Eye (tissue), 1 donor: ENCODE data around the gene GLT1D1.

Experiments
- DNase-seq: peaks from one replicate; pipeline ENCODE4 v3.0.0-alpha.2; 2015

Gene GLT1D1

DNA sequence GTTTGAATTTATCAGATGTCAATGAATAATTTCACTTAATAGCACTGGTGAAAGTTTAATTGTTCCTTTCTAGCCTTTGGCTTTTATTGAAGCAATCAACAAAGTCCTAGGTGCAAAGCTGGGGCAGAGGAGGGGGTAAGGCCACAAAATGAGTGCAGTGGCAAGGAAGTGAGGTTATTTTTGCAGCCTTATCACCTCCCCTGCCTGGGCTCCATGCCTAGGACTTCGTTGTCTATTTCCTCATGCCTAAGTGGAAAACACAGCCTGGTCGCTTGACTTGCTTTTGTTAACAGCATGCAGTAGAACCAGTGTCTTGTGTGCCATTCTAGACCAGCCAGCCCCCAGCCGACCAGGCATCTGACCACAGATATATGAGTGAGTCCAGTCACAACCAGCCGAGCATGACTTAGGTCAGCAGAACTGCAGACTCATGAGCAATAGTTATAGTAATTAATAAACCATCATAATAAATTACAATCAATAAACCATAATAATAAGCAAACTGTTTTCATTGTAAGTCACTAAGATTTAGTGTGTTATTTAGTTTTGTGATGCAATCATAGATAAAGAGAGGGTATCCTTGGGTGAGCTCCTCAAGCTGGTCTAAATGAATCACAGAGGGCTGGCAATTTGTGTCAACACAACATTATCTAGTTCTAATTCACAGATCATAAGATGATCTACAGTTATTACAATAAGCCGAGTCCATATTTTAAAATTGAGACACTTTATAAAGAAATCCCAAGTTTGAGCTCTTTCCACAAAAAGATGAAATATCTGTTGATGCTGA is 156.8 kb downstream of the GLT1D1 start:
- no peak for DNase-seq

DNA sequence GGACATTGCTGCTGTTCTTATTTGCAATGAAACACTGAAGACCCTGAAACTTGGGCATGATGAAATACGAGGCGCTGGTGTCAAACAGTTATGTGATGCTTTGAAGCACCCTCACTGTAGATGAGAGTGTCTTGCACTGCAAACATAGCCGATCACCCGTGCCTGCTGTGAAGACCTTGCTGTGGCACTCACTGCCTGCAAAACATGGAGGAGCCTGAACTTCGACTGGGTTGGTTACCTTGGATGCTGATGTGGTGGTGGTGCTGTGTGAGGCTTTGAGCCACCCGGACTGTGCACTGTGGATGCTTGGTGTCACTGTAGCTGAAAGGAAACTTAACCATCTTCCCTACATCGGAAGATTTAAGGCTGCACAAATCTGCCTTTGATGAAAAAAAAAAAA is 162.9 kb downstream of the GLT1D1 start:
- no peak for DNase-seq

DNA sequence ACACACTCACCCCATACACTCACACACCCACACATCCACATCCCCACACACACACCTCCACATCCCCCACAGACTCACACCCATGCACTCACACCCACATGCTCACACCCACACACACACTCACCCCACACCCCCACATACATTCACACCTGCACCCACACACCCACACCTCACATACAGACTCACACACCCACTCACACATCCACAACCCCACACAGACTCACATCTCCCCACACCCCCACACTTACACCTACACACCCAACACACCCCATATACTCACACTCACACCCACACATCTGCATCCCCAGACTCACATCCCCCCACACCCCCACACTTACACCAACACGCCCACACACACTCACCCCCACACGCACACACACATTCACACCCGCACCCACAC is 171.8 kb downstream of the GLT1D1 start:
- no peak for DNase-seq

DNA sequence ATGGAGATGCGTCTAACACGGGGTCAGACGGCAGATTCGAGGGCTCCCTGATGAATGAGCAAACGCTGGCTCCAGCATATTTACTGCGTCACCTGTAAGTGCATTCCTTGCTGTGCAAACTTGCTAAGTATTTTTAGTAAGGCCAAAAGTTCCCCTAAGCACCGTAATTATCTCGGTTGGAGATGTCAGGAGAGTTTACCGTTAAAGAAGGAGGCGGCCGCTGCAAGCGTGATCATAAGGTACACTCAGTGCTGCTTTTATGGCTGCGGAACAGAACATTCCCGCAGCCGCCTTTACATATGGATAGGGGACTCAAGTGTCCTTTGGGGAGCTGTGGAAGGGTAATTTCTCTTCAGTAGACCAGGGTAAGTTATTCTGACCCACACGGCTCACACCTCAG is 175.6 kb downstream of the GLT1D1 start:
- DNase-seq, result peak; percentile 65
